Mesodermal cell (in vitro differentiated cells): ENCODE data around the gene PRPF19. TPM values are rescaled to one million over a fixed set of nuclear protein-coding genes. Genes with fewer than 3 reads are reported as not detected.

ENCODE experiments used
- H3K27ac ChIP-seq: 2 replicates; pipeline ENCODE4 v1.7.0; 2013; ENCODE audit warnings: mild to moderate bottlenecking, low read depth, low read length, moderate library complexity; ENCODE audit not compliant: severe bottlenecking
- H3K36me3 ChIP-seq: 2 replicates; pipeline ENCODE4 v1.7.1; 2013; ENCODE audit warnings: mild to moderate bottlenecking, low read length, moderate library complexity; ENCODE audit not compliant: control insufficient read depth, insufficient read depth
- H3K4me1 ChIP-seq: one replicate; pipeline ENCODE4 v1.7.1; 2013; ENCODE audit warnings: mild to moderate bottlenecking, low read length; ENCODE audit not compliant: insufficient read depth, control insufficient read depth, poor library complexity, severe bottlenecking
- H3K4me3 ChIP-seq: 2 replicates; pipeline ENCODE4 v1.7.0; 2013; ENCODE audit warnings: low read length, control low read depth, mild to moderate bottlenecking; ENCODE audit not compliant: insufficient read depth, poor library complexity, severe bottlenecking; ENCODE audit errors: extremely low read depth
- H3K9me3 ChIP-seq: 2 replicates; pipeline ENCODE4 v1.7.1; 2013; ENCODE audit warnings: mild to moderate bottlenecking, low read length, moderate library complexity; ENCODE audit not compliant: control insufficient read depth
- WGBS, 2 experiments: methylation state at CpG; one replicate each; pipeline ENCODE4 v1.1.5; 2013; ENCODE audit warnings: missing lambda C conversion rate in 2 of 2; ENCODE audit not compliant: insufficient coverage in 2 of 2; 5-methylcytosine and 5-hydroxymethylcytosine counted together
- polyA plus RNA-seq, 2 experiments: library from polyadenylated mRNA; stranded (reverse); fragments of 50-300 nt; gene quantifications; one replicate each; pipeline ENCODE4 v1.2.3, GENCODE V29; 2013

The PRPF19 gene
- polyA plus RNA-seq (2013, experiment 1 of 2): 81.7 TPM
- polyA plus RNA-seq (2013, experiment 2 of 2): 73.7 TPM

GRCh38 chr11:60906132-60906972 is at the start of gene PRPF19:
Gene PRPF19, minus strand, starts transcription at chr11:60906585. Its CDS starts 203 bp downstream, at chr11:60906382.
- Histone ChIP-seq H3K4me1 (peaks cover 6% of the 10 kb centered on the region), H3K27ac (peak within 1 kb of the TSS; percentile 93), H3K36me3 (peaks cover 28% of the 10 kb centered on the region), H3K9me3 (no peaks in the 10 kb centered on the region), H3K4me3 (peak within 1 kb of the TSS; percentile 99)
- 0 to 1% methylated on average over 75 of the region's 75 CpGs for WGBS, 2 experiments

GRCh38 chr11:60955571-60955970 is 49.2 kb upstream of the PRPF19 start:
- no peak overlapping the region for H3K27ac ChIP-seq
- peaks cover 5% of the 10 kb centered on the region for H3K4me1 ChIP-seq
- WGBS, 2 experiments: 68 to 69% methylated on average over 4 of the region's 5 CpGs
- no peaks in the 10 kb centered on the region for H3K9me3 ChIP-seq
- no peaks in the 10 kb centered on the region for H3K36me3 ChIP-seq
- no peak overlapping the region for H3K4me3 ChIP-seq

- WGBS, 2 experiments: 79 to 96% methylated on average over 4 of the region's 5 CpGs
- Histone ChIP-seq H3K4me3 (no peak overlapping the region), H3K9me3 (no peaks in the 10 kb centered on the region), H3K27ac (no peak overlapping the region), H3K36me3 (no peaks in the 10 kb centered on the region), H3K4me1 (peaks cover 5% of the 10 kb centered on the region)
Observed at GRCh38 chr11:60954421-60954820, 48.0 kb upstream of the PRPF19 start.

GRCh38 chr11:60953781-60954180 is 47.4 kb upstream of the PRPF19 start:
- no peak overlapping the region for H3K4me3 ChIP-seq
- H3K4me1 ChIP-seq: peaks cover 5% of the 10 kb centered on the region
- 81 to 92% methylated on average over 4 to 6 of the region's 6 CpGs for WGBS, 2 experiments
- H3K9me3 ChIP-seq: no peaks in the 10 kb centered on the region
- H3K36me3 ChIP-seq: no peaks in the 10 kb centered on the region
- H3K27ac ChIP-seq: no peak overlapping the region

- WGBS, 2 experiments: 59 to 81% methylated on average over 2 to 3 of the region's 3 CpGs
- Histone ChIP-seq H3K4me3 (no peak overlapping the region), H3K4me1 (peaks cover 5% of the 10 kb centered on the region), H3K9me3 (no peaks in the 10 kb centered on the region), H3K36me3 (no peaks in the 10 kb centered on the region), H3K27ac (no peak overlapping the region)
Observed at GRCh38 chr11:60952742-60953170, 46.4 kb upstream of the PRPF19 start.

- H3K4me3 ChIP-seq: no peak within 1 kb of the TSS
- 33 to 39% methylated on average over 12 to 14 of the region's 23 CpGs for WGBS, 2 experiments
Observed at GRCh38 chr11:60951904-60952741, 45.7 kb upstream of the PRPF19 start, which contains the start of gene SLC15A3. Gene SLC15A3, minus strand, starts transcription at chr11:60952176. Its CDS starts 625 bp downstream, at chr11:60951551.

GRCh38 chr11:60951606-60951903 is 45.2 kb upstream of the PRPF19 start:
- H3K9me3 ChIP-seq: no peaks in the 10 kb centered on the region
- H3K27ac ChIP-seq: no peak overlapping the region
- H3K4me1 ChIP-seq: peaks cover 5% of the 10 kb centered on the region
- 6 to 14% methylated on average over 8 of the region's 8 CpGs for WGBS, 2 experiments
- H3K4me3 ChIP-seq: no peak overlapping the region
- H3K36me3 ChIP-seq: no peaks in the 10 kb centered on the region

More at GRCh38 chr11:60951904-60952741, 45.7 kb upstream of the PRPF19 start, which contains the start of gene SLC15A3:
- H3K27ac ChIP-seq: no peak within 1 kb of the TSS
- peaks cover 5% of the 10 kb centered on the region for H3K4me1 ChIP-seq
- no peaks in the 10 kb centered on the region for H3K36me3 ChIP-seq
- no peaks in the 10 kb centered on the region for H3K9me3 ChIP-seq

- no peak overlapping the region for H3K27ac ChIP-seq
- 8 to 13% methylated on average over 60 to 64 of the region's 86 CpGs for WGBS, 2 experiments
- no peaks in the 10 kb centered on the region for H3K36me3 ChIP-seq
- H3K4me3 ChIP-seq: peak overlapping the region; percentile 5
- H3K9me3 ChIP-seq: no peaks in the 10 kb centered on the region
- H3K4me1 ChIP-seq: peaks cover 5% of the 10 kb centered on the region
Observed at GRCh38 chr11:60950933-60951605, 44.7 kb upstream of the PRPF19 start.

- peaks cover 5% of the 10 kb centered on the region for H3K4me1 ChIP-seq
- no peaks in the 10 kb centered on the region for H3K36me3 ChIP-seq
- no peak overlapping the region for H3K27ac ChIP-seq
- H3K4me3 ChIP-seq: no peak overlapping the region
- no peaks in the 10 kb centered on the region for H3K9me3 ChIP-seq
- 84 to 100% methylated on average over 2 to 4 of the region's 6 CpGs for WGBS, 2 experiments
Observed at GRCh38 chr11:60950024-60950423, 43.6 kb upstream of the PRPF19 start.

GRCh38 chr11:60948250-60948649 is 41.9 kb upstream of the PRPF19 start:
- H3K27ac ChIP-seq: no peak overlapping the region
- WGBS, 2 experiments: 72 to 82% methylated on average over 1 to 4 of the region's 5 CpGs

More at GRCh38 chr11:60948250-60948649, 41.9 kb upstream of the PRPF19 start:
- no peak overlapping the region for H3K4me3 ChIP-seq
- H3K9me3 ChIP-seq: no peaks in the 10 kb centered on the region
- H3K36me3 ChIP-seq: no peaks in the 10 kb centered on the region
- peaks cover 5% of the 10 kb centered on the region for H3K4me1 ChIP-seq
